ENCODE measurements around the gene PGPEP1.
"Not testable (repeated sequence)": the region's sequence is repeated elsewhere in the genome, so short reads cannot be mapped to it uniquely, and the experiment has no call there.

Gene PGPEP1

GRCh38 chr19:18364826-18365528 is 24.6 kb downstream of the PGPEP1 start:
- DNase-seq (ENCODE audit: low read depth): peak; percentile 89

GRCh38 chr19:18366021-18366435 is 25.6 kb downstream of the PGPEP1 start:
- no peak for DNase-seq (ENCODE audit: low read depth)

GRCh38 chr19:18368504-18369222 is 28.3 kb downstream of the PGPEP1 start:
- no peak for DNase-seq (ENCODE audit: low read depth)

GRCh38 chr19:18373407-18373891 is 33.1 kb downstream of the PGPEP1 start:
- DNase-seq (ENCODE audit: low read depth): no peak

- DNase-seq (ENCODE audit: low read depth): peak; percentile 94
Observed at GRCh38 chr19:18373892-18374629, 33.7 kb downstream of the PGPEP1 start.

GRCh38 chr19:18377026-18377425 is 36.6 kb downstream of the PGPEP1 start:
- DNase-seq (ENCODE audit: low read depth): no peak

- peak; percentile 74 for DNase-seq (ENCODE audit: low read depth)
Observed at GRCh38 chr19:18379803-18380747, 39.7 kb downstream of the PGPEP1 start.

GRCh38 chr19:18380843-18381242 is 40.4 kb downstream of the PGPEP1 start:
- DNase-seq (ENCODE audit: low read depth): no peak

GRCh38 chr19:18383622-18384021 is 43.2 kb downstream of the PGPEP1 start:
- DNase-seq (ENCODE audit: low read depth): not testable (repeated sequence)

GRCh38 chr19:18384775-18385174 is 44.4 kb downstream of the PGPEP1 start:
- no peak for DNase-seq (ENCODE audit: low read depth)

GRCh38 chr19:18385359-18385674 is 44.9 kb downstream of the PGPEP1 start:
- no peak for DNase-seq (ENCODE audit: low read depth)

- peak; percentile 88 for DNase-seq (ENCODE audit: low read depth)
Observed at GRCh38 chr19:18385675-18386542, 45.5 kb downstream of the PGPEP1 start, which contains the start of gene GDF15. TSS of gene GDF15 (plus strand) at chr19:18386158. CDS start at chr19:18386190, 32 bp downstream.

- peak; percentile 77 for DNase-seq (ENCODE audit: low read depth)
Observed at GRCh38 chr19:18386543-18387271, 46.3 kb downstream of the PGPEP1 start.

- peak; percentile 44 for DNase-seq (ENCODE audit: low read depth)
Observed at GRCh38 chr19:18388100-18388959, 47.9 kb downstream of the PGPEP1 start.

- DNase-seq (ENCODE audit: low read depth): no peak
Observed at GRCh38 chr19:18388960-18389725, 48.7 kb downstream of the PGPEP1 start.

GRCh38 chr19:18389726-18390064 is 49.3 kb downstream of the PGPEP1 start:
- no peak for DNase-seq (ENCODE audit: low read depth)

GRCh38 chr19:18390065-18390907 is 49.9 kb downstream of the PGPEP1 start:
- no peak for DNase-seq (ENCODE audit: low read depth)
